Bronchial epithelial cell (primary cell): ENCODE data around the gene PHACTR4. TPM values are rescaled to one million over a fixed set of nuclear protein-coding genes. Genes with fewer than 3 reads are reported as not detected.
"Not testable (repeated sequence)": the region's sequence is repeated elsewhere in the genome, so short reads cannot be mapped to it uniquely, and the experiment has no call there.

ENCODE experiments used
- DNase-seq: peaks from one replicate; pipeline ENCODE4 v3.0.0-alpha.2; 2010; ENCODE audit warnings: low read depth
- FAIRE-seq: peaks from 2 replicates; lab custom pipeline; 2011; peaks lifted over from hg19 to GRCh38; lab: Jason Lieb, UNC
- H3K27me3 ChIP-seq: 2 replicates; pipeline ENCODE4 v1.5.1; 2011; ENCODE audit warnings: low read length; ENCODE audit not compliant: control insufficient read depth, insufficient read depth
- H3K36me3 ChIP-seq: 2 replicates; pipeline ENCODE4 v1.5.1; 2011; ENCODE audit warnings: low read length; ENCODE audit not compliant: control insufficient read depth, insufficient read depth
- H3K4me3 ChIP-seq: 2 replicates; pipeline ENCODE4 v1.5.1; 2011; ENCODE audit warnings: mild to moderate bottlenecking, low read depth, low read length, control low read depth
- total RNA-seq: library from RNA; depleted of rRNA; stranded (reverse); fragments of >200 nt; gene quantifications from 2 replicates; pipeline ENCODE4 v1.2.1, GENCODE V29; 2014
- TF ChIP-seq, protein P1 (sequence below): IDR thresholded peaks from 2 replicates; pipeline ENCODE4 v1.5.1; 2011; ENCODE audit warnings: mild to moderate bottlenecking, moderate library complexity, low read length, control low read depth, inconsistent platforms; ENCODE audit not compliant: insufficient read depth, severe bottlenecking

Gene PHACTR4
- total RNA-seq, 1 donor from 2014 or later: 3.2 TPM

DNA sequence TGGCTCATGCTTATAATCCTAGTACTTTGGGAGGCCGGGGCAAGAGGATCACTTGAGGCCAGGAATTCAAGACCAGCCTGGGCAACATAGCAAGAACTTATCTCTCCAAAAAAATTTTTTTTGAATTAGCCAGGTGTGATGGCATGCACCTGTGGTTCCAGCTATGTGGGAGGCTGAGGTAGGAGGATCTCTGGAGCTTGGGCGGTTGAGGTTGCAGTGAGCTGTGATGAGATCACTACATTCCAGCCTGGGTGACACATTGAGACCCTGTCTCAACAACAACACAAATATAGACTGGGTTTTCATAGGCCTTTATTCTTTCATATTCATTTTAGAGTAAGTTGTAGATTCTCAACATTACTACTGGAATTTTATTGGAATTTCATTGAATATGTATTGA is 27.9 kb upstream of the PHACTR4 start:
- DNase-seq (peak; percentile 85), FAIRE-seq (no peak)
- TF ChIP-seq, protein P1, sequence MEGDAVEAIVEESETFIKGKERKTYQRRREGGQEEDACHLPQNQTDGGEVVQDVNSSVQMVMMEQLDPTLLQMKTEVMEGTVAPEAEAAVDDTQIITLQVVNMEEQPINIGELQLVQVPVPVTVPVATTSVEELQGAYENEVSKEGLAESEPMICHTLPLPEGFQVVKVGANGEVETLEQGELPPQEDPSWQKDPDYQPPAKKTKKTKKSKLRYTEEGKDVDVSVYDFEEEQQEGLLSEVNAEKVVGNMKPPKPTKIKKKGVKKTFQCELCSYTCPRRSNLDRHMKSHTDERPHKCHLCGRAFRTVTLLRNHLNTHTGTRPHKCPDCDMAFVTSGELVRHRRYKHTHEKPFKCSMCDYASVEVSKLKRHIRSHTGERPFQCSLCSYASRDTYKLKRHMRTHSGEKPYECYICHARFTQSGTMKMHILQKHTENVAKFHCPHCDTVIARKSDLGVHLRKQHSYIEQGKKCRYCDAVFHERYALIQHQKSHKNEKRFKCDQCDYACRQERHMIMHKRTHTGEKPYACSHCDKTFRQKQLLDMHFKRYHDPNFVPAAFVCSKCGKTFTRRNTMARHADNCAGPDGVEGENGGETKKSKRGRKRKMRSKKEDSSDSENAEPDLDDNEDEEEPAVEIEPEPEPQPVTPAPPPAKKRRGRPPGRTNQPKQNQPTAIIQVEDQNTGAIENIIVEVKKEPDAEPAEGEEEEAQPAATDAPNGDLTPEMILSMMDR: no peak
- Histone ChIP-seq H3K36me3 (no peaks in the 10 kb centered on the region), H3K27me3 (no peaks in the 10 kb centered on the region), H3K4me3 (no peak overlapping the region)

GRCh38 chr1:28343405-28343804 is 26.1 kb upstream of the PHACTR4 start:
- Histone ChIP-seq H3K36me3 (no peaks in the 10 kb centered on the region), H3K27me3 (no peaks in the 10 kb centered on the region), H3K4me3 (no peak overlapping the region)
- FAIRE-seq: no peak
- TF ChIP-seq, protein P1: no peak
- DNase-seq: peak; percentile 96

DNA sequence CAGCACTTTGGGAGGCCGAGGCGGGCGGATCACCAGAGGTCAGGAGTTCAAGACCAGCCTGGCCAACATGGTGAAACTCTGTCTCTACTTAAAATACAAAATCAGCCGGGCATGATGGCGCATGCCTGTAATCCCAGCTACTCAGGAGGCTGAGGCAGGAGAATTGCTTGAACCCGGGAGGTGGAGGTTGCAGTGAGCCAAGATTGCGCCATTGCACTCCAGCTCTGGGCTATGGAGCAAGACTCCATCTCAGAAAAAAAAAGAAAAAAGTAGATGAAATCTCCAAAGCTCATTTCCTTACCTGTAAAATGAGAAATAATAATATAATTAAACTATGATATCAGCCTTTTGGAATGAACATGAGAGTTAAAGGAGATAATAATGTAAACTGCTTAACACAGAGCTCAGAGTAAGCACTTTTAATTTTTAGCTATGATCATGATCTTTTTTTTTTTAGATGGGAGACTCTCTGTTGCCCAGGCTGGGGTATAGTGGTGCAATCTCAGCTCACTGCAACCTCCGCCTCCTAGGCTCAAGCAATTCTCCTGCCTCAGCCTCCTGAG is 16.2 kb upstream of the PHACTR4 start:
- DNase-seq: peak; percentile 57
- not testable (repeated sequence) for H3K27me3 ChIP-seq, H3K4me3 ChIP-seq, FAIRE-seq, H3K36me3 ChIP-seq

DNA sequence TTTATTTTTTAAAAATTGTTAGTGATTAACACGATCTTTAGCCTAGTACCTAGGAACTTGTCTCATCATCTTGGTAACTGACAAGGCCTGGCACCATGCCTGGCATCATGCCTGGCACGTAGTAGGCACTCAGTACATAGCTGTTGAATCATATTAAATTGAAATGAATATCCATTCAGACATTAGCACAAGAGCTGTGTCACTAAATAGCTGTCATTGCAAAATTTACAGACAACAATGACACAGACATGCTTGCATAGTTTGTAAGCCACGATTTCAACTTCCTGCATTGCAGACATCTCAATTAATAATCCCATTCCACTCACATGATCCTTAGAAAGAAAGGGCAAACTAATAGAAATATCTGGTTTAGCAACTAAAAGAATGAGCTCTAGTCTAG is 15.4 kb upstream of the PHACTR4 start:
- Histone ChIP-seq H3K36me3 (no peaks in the 10 kb centered on the region), H3K27me3 (no peaks in the 10 kb centered on the region), H3K4me3 (no peak overlapping the region)
- FAIRE-seq (no peak), DNase-seq (peak; percentile 95)
- TF ChIP-seq, protein P1: no peak

- TF ChIP-seq, protein P1: no peak
- FAIRE-seq: no peak
- H3K4me3 ChIP-seq: no peak overlapping the region
- no peaks in the 10 kb centered on the region for H3K36me3 ChIP-seq
- no peak for DNase-seq
- no peaks in the 10 kb centered on the region for H3K27me3 ChIP-seq
These were observed 10.8 kb upstream of the PHACTR4 start for GRCh38 chr1:28358716-28359115.

GRCh38 chr1:28359592-28360239 is 9.8 kb upstream of the PHACTR4 start:
- Histone ChIP-seq H3K4me3 (no peak overlapping the region), H3K36me3 (no peaks in the 10 kb centered on the region), H3K27me3 (no peaks in the 10 kb centered on the region)
- DNase-seq: peak; percentile 59
- TF ChIP-seq, protein P1: peak; percentile 58
- FAIRE-seq: no peak
